Measurements from ENCODE around the gene CD2BP2.
"Not testable (repeated sequence)": the region's sequence is repeated elsewhere in the genome, so short reads cannot be mapped to it uniquely, and the experiment has no call there.

DNA sequence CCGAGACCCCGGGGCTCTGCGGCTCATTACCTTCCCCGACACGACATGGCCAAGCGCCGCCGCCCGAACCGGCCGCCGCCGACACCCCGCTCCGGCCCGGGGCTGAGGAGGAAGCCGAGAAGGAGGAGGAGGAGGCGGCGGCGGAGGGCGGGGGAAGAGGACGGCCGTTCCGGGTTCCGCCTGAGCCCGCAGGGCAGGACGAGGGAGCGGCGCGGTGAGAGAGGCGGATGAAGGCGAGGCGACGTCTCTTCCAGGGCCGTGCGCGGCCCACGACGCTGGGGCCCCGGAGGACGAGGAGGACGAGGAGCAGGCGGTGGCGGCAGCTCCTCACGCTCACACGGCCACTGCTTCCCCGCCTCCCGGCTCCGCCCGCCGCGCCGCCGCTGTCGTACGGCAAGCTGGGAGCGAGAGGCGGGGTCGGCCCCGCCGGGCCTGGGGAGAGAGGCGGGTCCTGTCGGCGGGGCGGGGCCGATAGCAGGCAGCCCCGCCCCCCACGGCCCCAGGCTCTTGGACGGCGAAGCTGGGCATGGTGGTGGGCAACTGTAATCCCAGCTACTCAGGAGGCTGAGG, 20.0 kb downstream of the CD2BP2 start:
- TF ChIP-seq, protein P1, sequence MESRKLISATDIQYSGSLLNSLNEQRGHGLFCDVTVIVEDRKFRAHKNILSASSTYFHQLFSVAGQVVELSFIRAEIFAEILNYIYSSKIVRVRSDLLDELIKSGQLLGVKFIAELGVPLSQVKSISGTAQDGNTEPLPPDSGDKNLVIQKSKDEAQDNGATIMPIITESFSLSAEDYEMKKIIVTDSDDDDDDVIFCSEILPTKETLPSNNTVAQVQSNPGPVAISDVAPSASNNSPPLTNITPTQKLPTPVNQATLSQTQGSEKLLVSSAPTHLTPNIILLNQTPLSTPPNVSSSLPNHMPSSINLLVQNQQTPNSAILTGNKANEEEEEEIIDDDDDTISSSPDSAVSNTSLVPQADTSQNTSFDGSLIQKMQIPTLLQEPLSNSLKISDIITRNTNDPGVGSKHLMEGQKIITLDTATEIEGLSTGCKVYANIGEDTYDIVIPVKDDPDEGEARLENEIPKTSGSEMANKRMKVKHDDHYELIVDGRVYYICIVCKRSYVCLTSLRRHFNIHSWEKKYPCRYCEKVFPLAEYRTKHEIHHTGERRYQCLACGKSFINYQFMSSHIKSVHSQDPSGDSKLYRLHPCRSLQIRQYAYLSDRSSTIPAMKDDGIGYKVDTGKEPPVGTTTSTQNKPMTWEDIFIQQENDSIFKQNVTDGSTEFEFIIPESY (IDR thresholded peaks at IDR 0.05), result not testable (repeated sequence)
- not testable (repeated sequence) for TF ChIP-seq GABPA (IDR thresholded peaks at IDR 0.05 in 1 of 2, conservative IDR thresholded peaks at IDR 0.05 in 1 of 2); JUND (IDR thresholded peaks at IDR 0.05); RAD21 (IDR thresholded peaks at IDR 0.05); RXRA (IDR thresholded peaks at IDR 0.05); SP1 (IDR thresholded peaks at IDR 0.05)
- TF ChIP-seq, protein P2, sequence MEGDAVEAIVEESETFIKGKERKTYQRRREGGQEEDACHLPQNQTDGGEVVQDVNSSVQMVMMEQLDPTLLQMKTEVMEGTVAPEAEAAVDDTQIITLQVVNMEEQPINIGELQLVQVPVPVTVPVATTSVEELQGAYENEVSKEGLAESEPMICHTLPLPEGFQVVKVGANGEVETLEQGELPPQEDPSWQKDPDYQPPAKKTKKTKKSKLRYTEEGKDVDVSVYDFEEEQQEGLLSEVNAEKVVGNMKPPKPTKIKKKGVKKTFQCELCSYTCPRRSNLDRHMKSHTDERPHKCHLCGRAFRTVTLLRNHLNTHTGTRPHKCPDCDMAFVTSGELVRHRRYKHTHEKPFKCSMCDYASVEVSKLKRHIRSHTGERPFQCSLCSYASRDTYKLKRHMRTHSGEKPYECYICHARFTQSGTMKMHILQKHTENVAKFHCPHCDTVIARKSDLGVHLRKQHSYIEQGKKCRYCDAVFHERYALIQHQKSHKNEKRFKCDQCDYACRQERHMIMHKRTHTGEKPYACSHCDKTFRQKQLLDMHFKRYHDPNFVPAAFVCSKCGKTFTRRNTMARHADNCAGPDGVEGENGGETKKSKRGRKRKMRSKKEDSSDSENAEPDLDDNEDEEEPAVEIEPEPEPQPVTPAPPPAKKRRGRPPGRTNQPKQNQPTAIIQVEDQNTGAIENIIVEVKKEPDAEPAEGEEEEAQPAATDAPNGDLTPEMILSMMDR (IDR thresholded peaks at IDR 0.05; ENCODE audit: low read depth, low read length, missing input control), result not testable (repeated sequence)

Measured in liver (tissue), 3 donors.